HG02642 (cell line): ENCODE results near the gene EVX2.

Experiments
- ATAC-seq: cut with Tn5 transposase; IDR thresholded peaks from one replicate; pipeline ENCODE4 v1.9.1; 2021; ENCODE audit warnings: mild to moderate bottlenecking; ENCODE audit not compliant: unreplicated experiment, poor library complexity

Gene EVX2

GRCh38 chr2:176085861-176086771 is 2.4 kb upstream of the EVX2 start:
- no peak for ATAC-seq

GRCh38 chr2:176085120-176085788 is 1.5 kb upstream of the EVX2 start:
- ATAC-seq = no peak

- no peak for ATAC-seq
These were observed 903 bp upstream of the EVX2 start for GRCh38 chr2:176084611-176085119.

GRCh38 chr2:176082824-176083751 is 674 bp downstream of the EVX2 start:
- ATAC-seq = no peak

- ATAC-seq = no peak
These were observed 1.3 kb downstream of the EVX2 start for GRCh38 chr2:176082525-176082823.

GRCh38 chr2:176081837-176082524 is 1.8 kb downstream of the EVX2 start:
- no peak for ATAC-seq

GRCh38 chr2:176081376-176081836 is 2.4 kb downstream of the EVX2 start:
- no peak for ATAC-seq

- no peak for ATAC-seq
These were observed 3.0 kb downstream of the EVX2 start for GRCh38 chr2:176080540-176081375.

- ATAC-seq = no peak
These were observed 3.8 kb downstream of the EVX2 start for GRCh38 chr2:176079831-176080539.

- no peak for ATAC-seq
These were observed 4.4 kb downstream of the EVX2 start for GRCh38 chr2:176079285-176079830.

GRCh38 chr2:176078541-176079284 is 5.0 kb downstream of the EVX2 start:
- no peak for ATAC-seq

- no peak for ATAC-seq
These were observed 7.0 kb downstream of the EVX2 start for GRCh38 chr2:176076796-176077195.

GRCh38 chr2:176076063-176076462 is 7.7 kb downstream of the EVX2 start:
- no peak for ATAC-seq

GRCh38 chr2:176075481-176075880 is 8.3 kb downstream of the EVX2 start:
- no peak for ATAC-seq

GRCh38 chr2:176074919-176075425 is 8.8 kb downstream of the EVX2 start:
- no peak for ATAC-seq

GRCh38 chr2:176072951-176073904 is 10.5 kb downstream of the EVX2 start:
- no peak for ATAC-seq
